Tibial nerve (tissue), 4 donors: ENCODE measurements around the gene FAM170B.

Experiments
- CTCF ChIP-seq, 5 experiments: fragments of 200-600 bp in 3 of 5; fragments of 450-650 bp in 2 of 5; sonication (generic) in 3 of 5; IDR thresholded peaks; one replicate each; pipeline ENCODE4 v1.5.1; 2016 to 2019; ENCODE audit warnings: antibody characterized with exemption in 5 of 5, mild to moderate bottlenecking in 3 of 5, moderate library complexity in 2 of 5
- EP300 ChIP-seq, 2 donors: sonication (generic); formaldehyde crosslinking; IDR thresholded peaks; one replicate each; pipeline ENCODE4 v1.6.1; 2017; ENCODE audit warnings: antibody characterized with exemption in 2 of 2, mild to moderate bottlenecking in 1 of 2
- POLR2A ChIP-seq, 2 donors: fragments of 450-650 bp; IDR thresholded peaks; one replicate each; pipeline ENCODE4 v1.6.1; 2017; ENCODE audit warnings: antibody characterized with exemption in 2 of 2, mild to moderate bottlenecking in 2 of 2, moderate library complexity in 2 of 2

GRCh38 chr10:49120911-49121310 is 12.9 kb downstream of the FAM170B start:
- TF ChIP-seq CTCF (IDR thresholded peaks at IDR 0.05), result no peak
- no peak for TF ChIP-seq POLR2A (IDR thresholded peaks at IDR 0.05)
- no peak for TF ChIP-seq EP300 (IDR thresholded peaks at IDR 0.05)
